ENCODE measurements around the gene HSF5. TPM values are rescaled to one million over a fixed set of nuclear protein-coding genes. Genes with fewer than 3 reads are reported as not detected.
A peak's percentile ranks its signal among the peaks of the same experiment; 100 is the strongest.

The HSF5 gene
- total and polyA plus RNA-seq, 12 donors, result 0.03 to 0.11 (median 0.06) TPM; not detected in 8

- TF ChIP-seq CTCF (IDR thresholded peaks at IDR 0.05), result no peak
- TF ChIP-seq POLR2A (IDR thresholded peaks at IDR 0.05), result peak in 1 of 2 donors; percentile 37
- H3K4me3 ChIP-seq, result peak within 1 kb of the TSS in 2 of 4 donors; percentile 43 to 66
- H3K4me1 ChIP-seq (replicated peaks in 1 of 2), result peaks cover 19 to 40% of the 10 kb centered on the region in 2 donors
- intact Hi-C loops (cut with DNase I), result no loop called here
- DNase-seq, result peak; percentile 80 to 89 (median 87)
- WGBS, 4 donors, result 0 to 3% (median 1%) methylated on average over 10 to 63 of the region's 64 CpGs
- no peaks in the 10 kb centered on the region for H3K27me3 ChIP-seq
- peaks cover 0 to 36% of the 10 kb centered on the region in 2 donors for H3K36me3 ChIP-seq (replicated peaks in 1 of 2)
- H3K9me3 ChIP-seq (replicated peaks in 1 of 3), result no peaks in the 10 kb centered on the region
- peak within 1 kb of the TSS in 4 of 5 donors; percentile 35 to 81 (median 66) for H3K27ac ChIP-seq
Measured at GRCh38 chr17:58513965-58514769, 26.0 kb upstream of the HSF5 start, which contains the start of gene MTMR4. Gene MTMR4, minus strand, starts transcription at chr17:58514638. Its CDS starts 231 bp downstream, at chr17:58514407.

GRCh38 chr17:58513267-58513964, 25.2 kb upstream of the HSF5 start:
- H3K36me3 ChIP-seq (replicated peaks in 1 of 2), result peaks cover 0 to 43% of the 10 kb centered on the region in 2 donors
- H3K27ac ChIP-seq, result no peak overlapping the region

GRCh38 chr17:58510075-58510474, 21.9 kb upstream of the HSF5 start:
- Histone ChIP-seq H3K27me3 (no peaks in the 10 kb centered on the region), H3K9me3 (replicated peaks in 1 of 3) (no peaks in the 10 kb centered on the region), H3K4me3 (no peak overlapping the region), H3K27ac (no peak overlapping the region), H3K4me1 (replicated peaks in 1 of 2) (peaks cover 9 to 22% of the 10 kb centered on the region in 2 donors), H3K36me3 (replicated peaks in 1 of 2) (peaks cover 0 to 76% of the 10 kb centered on the region in 2 donors)
- DNase-seq, result no peak
- TF ChIP-seq POLR2A (IDR thresholded peaks at IDR 0.05), result no peak
- TF ChIP-seq CTCF (IDR thresholded peaks at IDR 0.05), result no peak
- 87 to 92% (median 90%) methylated on average over 5 of the region's 5 CpGs for WGBS, 4 donors
- intact Hi-C loops (cut with DNase I), result no loop called here

More at GRCh38 chr17:58513267-58513964, 25.2 kb upstream of the HSF5 start:
- 22 to 32% (median 29%) methylated on average over 14 of the region's 14 CpGs for WGBS, 4 donors
- Histone ChIP-seq H3K4me3 (peak overlapping the region in 2 of 4 donors; percentile 43 to 66), H3K4me1 (replicated peaks in 1 of 2) (peaks cover 19 to 35% of the 10 kb centered on the region in 2 donors), H3K27me3 (no peaks in the 10 kb centered on the region), H3K9me3 (replicated peaks in 1 of 3) (no peaks in the 10 kb centered on the region)
- intact Hi-C loops (cut with DNase I), result no loop called here
- TF ChIP-seq CTCF (IDR thresholded peaks at IDR 0.05), result no peak
- TF ChIP-seq POLR2A (IDR thresholded peaks at IDR 0.05), result no peak
- peak in 1 of 7 donors; percentile 10 for DNase-seq
